Activated naive CD4-positive, alpha-beta T cell treated with anti-CD3 and anti-CD28 coated beads, Interleukin-2, amount 50 U/mL, for 72 hours (primary cell): ENCODE measurements around the gene C7orf57. TPM values are rescaled to one million over a fixed set of nuclear protein-coding genes. Genes with fewer than 3 reads are reported as not detected.
A peak's percentile ranks its signal among the peaks of the same experiment; 100 is the strongest.
"Not testable (repeated sequence)": the region's sequence is repeated elsewhere in the genome, so short reads cannot be mapped to it uniquely, and the experiment has no call there.

Experiments used
- ATAC-seq, 2 donors: fragments of 150-1000 bp; cut with Tn5 transposase; 2 replicates each; pipeline ENCODE4 v1.10.0; 2021; ENCODE audit warnings: mild to moderate bottlenecking in 2 of 2, moderate library complexity in 2 of 2
- DNase-seq, 2 donors: peaks; one replicate each; pipeline ENCODE4 v3.0.0; 2021 to 2022; ENCODE audit warnings: low spot score in 2 of 2
- H3K27ac Mint-ChIP-seq, 2 donors: one replicate each; pipeline ENCODE4 v1.8.0; 2022; ENCODE audit warnings: mild to moderate bottlenecking in 2 of 2, mixed read lengths in 2 of 2
- H3K36me3 Mint-ChIP-seq, 2 donors: one replicate each; pipeline ENCODE4 v1.8.0; 2022; ENCODE audit warnings: mixed read lengths in 2 of 2
- H3K9me3 Mint-ChIP-seq, 2 donors: one replicate each; pipeline ENCODE4 v1.8.0; 2022; ENCODE audit warnings: mixed read lengths in 2 of 2
- total RNA-seq, 2 donors: library from RNA; stranded (reverse); gene quantifications; one replicate each; pipeline ENCODE4 v1.2.3, GENCODE V29; 2022

Gene C7orf57
- total RNA-seq, result under 1 TPM in 1 of 2 donors, not detected in 1; 0.25 TPM

DNA sequence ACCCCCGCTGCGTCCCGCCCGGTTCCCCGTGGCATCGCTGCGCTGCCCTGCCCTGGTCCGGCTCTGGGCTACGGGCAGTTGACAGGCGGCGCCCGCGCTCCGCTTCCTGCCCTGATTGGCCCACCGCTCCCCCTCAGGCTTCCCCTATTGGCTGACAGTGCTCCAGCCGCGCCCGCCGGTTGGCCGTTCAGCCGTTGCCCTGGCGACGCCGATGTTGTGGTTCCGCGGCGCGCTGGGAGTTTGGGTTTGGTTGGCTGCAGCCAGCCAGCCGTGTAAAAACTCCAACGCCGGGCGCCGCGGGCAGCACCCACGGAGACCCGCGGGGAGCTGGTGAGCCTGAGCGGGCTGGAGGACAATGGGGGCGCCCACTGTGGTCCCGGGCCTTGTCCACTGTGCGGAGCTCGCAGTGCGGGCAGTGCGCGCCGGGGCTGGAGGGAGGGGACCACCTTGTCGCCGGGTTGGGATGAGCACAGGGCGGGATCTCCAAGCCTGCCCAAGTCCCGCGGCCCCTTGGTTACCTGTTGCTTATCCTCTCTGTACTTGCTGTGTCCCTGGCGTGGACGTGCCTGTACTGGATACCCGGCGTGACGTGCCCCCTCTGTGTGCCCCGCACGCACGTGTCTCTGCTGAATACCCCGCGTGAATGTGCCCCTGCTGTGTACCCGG is at the start of gene C7orf57:
Gene C7orf57, plus strand, starts transcription at position 243 of the 666 bp plus-strand sequence. CDS start 766 bp downstream, outside the sequence.
- peak; percentile 99 to 100 for ATAC-seq
- Mint-ChIP-seq H3K27ac (peak within 1 kb of the TSS; percentile 8 to 57), H3K36me3 (peaks cover 0 to 5% of the 10 kb centered on the region in 2 donors), H3K9me3 (no peaks in the 10 kb centered on the region)
- peak; percentile 81 to 88 for DNase-seq

DNA sequence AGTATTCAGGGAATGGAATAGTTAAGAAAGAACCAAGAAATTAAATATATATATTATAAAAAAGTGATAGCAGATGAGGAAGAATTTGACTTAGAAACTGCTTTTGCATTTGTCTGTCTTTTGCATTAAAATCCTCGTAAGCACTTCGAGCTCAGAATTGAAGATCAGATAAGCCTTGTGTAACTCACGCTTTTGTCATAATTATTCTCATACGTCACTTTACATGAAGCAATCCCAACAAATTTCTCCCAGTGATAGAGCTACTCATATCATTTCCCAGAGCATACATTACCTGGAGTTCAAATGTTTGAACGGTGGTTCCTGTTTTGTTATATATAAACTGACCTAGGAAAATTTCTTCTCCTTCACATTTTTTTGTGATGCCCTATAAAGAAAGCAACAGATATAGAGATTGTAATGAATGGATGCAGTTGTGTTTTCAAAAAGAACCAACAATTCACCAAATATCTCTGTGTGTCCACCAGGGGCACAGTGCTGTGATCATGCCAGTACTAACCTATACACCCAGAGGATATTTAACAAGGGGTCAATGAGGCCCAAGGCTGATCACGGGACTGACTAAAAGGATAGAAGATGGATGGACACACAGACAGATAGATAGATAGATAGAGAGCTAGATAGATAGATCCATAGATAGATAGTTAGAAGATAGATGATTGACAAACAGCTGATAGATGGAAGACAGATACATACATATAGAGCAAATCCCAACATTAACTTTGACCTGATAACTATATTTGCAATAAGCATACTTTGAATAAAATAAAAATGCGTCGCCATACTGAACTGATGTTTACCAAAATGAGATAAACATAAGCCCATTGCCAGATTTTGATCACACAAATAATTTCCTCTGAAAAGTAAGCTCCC is 46.6 kb upstream of the C7orf57 start:
- DNase-seq, result no peak
- Mint-ChIP-seq H3K9me3 (peaks cover 0 to 4% of the 10 kb centered on the region in 2 donors), H3K27ac (no peak overlapping the region), H3K36me3 (no peaks in the 10 kb centered on the region)
- ATAC-seq, result no peak

DNA sequence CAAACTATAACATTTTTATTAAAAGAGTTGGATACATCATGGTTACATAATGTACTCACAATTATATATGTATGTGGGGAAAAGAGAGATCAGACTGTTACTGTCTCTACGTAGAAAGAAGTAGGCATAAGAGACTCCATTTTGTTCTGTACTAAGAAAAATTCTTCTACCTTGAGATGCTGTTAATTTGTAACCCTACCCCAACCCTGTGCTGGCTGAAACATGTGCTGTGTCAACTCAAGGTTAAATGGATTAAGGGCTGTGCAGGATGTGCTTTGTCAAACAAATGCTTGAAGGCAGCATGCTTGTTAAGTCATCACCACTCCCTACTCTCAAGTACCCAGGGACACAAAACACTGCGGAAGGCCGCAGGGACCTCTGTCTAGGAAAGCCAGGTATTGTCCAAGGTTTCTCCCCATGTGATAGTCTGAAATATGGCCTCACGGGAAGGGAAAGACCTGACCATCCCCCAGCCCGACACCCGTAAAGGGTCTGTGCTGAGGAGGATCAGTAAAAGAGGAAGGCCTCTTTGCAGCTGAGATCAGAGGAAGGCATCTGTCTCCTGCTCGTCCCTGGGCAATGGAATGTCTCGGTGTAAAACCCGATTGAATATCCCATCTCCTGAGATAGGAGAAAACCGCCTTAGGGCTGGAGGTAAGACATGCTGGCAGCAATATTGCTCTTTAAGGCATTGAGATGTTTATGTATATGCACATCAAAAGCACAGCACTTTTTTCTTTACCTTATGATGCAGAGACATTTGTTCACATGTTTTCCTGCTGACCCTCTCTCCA is 45.5 kb upstream of the C7orf57 start:
- not testable (repeated sequence) for H3K36me3 Mint-ChIP-seq, DNase-seq, H3K9me3 Mint-ChIP-seq, ATAC-seq
- H3K27ac Mint-ChIP-seq, result peak overlapping the region in 1 of 2 donors; percentile 11

DNA sequence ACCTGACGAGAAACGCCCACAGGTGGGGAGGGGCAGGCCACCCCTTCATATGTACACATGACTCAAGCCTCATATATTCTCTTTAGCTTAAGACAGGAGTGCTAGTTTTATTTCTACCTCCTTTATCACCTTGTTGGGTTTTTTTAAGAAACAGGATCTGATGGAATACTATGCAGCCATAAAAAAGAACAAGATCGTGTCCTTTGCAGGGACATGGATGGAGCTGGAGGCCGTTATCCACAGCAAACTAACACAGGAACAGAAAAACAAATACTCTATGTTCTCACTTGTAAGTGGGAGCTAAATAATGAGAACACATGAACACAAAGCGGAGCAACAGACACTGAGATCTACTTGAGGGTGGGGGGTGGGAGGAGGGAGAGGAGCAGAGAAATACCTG is 44.8 kb upstream of the C7orf57 start:
- Mint-ChIP-seq H3K27ac (peak overlapping the region in 1 of 2 donors; percentile 11), H3K36me3 (no peaks in the 10 kb centered on the region), H3K9me3 (peaks cover 9 to 15% of the 10 kb centered on the region in 2 donors)
- ATAC-seq (no peak), DNase-seq (no peak)

DNA sequence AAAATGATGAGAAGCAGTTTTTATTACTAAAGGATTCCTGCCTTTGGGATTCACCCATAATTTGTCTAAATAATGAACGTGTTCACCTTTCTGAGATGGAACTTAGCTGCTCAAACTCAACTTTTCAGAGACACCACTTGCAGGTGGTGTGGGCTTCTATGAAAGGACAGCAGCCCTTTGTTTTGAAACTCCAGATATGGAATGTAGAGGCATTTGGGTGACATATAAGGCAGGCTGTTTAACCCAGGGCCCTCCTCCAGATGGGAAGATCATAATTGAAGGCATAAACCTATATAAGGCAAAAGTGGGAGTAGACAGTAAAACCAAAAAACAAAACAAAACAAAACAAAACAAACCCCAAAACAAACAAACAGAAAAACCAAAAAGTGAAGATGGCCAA is 44.1 kb upstream of the C7orf57 start:
- no peaks in the 10 kb centered on the region for H3K36me3 Mint-ChIP-seq
- peak overlapping the region in 1 of 2 donors; percentile 90 for H3K27ac Mint-ChIP-seq
- DNase-seq (no peak), ATAC-seq (no peak)
- H3K9me3 Mint-ChIP-seq, result peaks cover 9 to 15% of the 10 kb centered on the region in 2 donors

DNA sequence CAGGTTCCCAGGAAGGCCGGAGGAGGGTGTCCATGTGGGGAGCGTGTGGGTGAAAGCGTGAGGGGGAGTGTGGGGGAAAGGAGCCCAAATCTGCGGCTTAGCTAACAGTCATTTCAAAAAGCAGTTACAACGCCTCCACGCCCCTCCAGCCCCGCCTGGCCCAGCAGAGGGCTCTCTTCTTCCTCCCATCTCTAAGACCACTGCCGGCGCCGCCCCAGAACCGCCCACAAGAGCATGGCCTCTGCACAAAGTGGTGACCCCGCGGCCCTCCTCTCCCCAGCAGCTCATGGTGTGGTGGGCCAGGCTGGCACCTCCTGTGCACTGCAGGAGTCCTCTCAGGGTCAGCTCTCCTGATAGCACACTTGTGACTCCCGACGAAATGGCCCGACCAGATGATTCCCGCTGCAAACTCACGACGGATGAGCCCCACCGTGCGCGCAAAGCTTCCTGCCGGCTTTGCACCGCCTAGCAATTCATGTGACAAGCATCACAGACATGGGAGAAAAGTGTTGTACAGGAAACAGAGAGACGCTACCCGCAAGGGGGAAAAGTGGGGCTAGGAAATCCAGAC is 43.5 kb upstream of the C7orf57 start:
- peak overlapping the region; percentile 88 to 90 for H3K27ac Mint-ChIP-seq

DNA sequence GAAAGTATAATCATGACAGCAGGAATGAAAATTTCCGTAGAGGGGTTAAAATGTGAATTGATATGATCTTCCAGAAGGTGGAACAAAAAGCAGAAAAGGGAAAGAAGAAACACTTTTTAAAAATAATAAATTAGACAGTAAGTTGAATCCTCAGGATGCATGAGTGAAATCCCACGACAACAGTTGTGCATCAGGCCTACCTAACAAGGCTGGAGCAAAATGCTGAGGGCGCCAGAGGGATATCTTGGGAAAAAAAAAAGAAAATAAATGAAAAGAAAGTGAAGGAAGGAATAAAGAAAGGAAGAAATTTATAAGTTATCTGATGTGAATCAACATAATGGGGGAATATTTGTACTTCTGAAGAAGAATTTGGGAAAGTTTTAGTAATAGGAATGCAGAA is 42.9 kb upstream of the C7orf57 start:
- ATAC-seq (no peak), DNase-seq (no peak)
- Mint-ChIP-seq H3K36me3 (no peaks in the 10 kb centered on the region), H3K27ac (peak overlapping the region; percentile 88 to 90), H3K9me3 (peaks cover 9 to 15% of the 10 kb centered on the region in 2 donors)

More for the DNA sequence above, 43.5 kb upstream of the C7orf57 start:
- H3K36me3 Mint-ChIP-seq, result no peaks in the 10 kb centered on the region
- peak; percentile 97 to 99 for ATAC-seq
- peak; percentile 76 to 85 for DNase-seq
- H3K9me3 Mint-ChIP-seq, result peaks cover 9 to 15% of the 10 kb centered on the region in 2 donors

DNA sequence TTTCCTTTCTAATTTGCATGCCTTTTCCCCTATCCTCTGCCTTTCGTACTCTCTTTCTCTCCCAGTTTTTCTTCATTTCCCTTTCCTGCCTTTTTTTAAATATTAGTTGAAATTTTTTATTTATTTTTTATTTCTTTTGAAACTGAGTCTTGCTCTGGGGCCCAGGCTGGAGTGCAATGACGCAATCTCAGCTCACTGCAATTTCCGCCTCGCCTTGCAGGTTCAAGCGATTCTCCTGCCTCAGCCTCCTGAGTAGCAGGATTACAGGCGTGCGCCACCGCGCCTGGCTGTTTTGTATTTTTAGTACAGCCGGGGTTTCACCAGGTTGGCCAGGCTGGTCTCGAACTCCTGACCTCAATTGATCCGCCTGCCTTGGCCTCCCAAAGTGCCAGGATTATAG is 35.9 kb upstream of the C7orf57 start:
- ATAC-seq (no peak), DNase-seq (no peak)
- no peak overlapping the region for H3K27ac Mint-ChIP-seq
- no peaks in the 10 kb centered on the region for H3K36me3 Mint-ChIP-seq
- H3K9me3 Mint-ChIP-seq, result peaks cover 9 to 10% of the 10 kb centered on the region in 2 donors

DNA sequence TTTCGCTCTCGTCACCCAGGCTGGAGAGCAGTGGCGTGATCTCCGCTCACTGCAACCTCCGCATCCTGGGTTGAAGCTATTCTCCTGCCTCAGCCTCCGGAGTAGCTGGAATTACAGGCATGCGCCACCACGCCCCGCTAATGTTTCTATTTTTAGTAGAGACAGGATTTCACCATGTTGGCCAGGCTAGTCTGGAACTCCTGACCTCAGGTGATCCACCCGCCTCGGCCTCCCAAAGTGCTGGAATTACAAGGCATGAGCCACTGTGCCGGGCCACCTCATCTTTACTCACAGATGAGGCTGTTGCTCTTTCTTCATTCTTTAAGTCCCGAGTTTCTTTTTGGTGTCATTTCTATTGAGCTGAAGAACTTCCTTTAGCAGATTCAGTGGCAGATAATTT is 35.2 kb upstream of the C7orf57 start:
- not testable (repeated sequence) for ATAC-seq, H3K36me3 Mint-ChIP-seq, H3K27ac Mint-ChIP-seq, DNase-seq, H3K9me3 Mint-ChIP-seq

DNA sequence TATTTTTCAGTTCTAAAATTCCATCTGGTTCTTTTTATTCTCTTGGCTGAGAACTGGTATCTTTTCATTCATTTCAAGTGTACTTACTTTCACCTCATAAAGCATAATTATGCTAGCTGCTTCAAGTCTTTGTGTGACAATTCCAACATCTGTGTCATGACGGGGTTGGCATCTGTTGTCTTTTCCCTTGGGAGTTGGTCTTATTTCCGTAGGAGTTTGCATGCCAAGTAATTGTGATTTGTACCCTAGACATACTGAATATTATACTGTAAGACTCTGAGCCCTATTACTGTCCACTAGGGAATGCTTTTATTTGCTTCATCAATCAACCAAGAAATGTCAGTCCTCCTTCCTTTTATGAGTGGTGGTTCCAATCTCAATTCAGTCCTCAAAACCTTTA is 31.3 kb upstream of the C7orf57 start:
- no peak overlapping the region for H3K27ac Mint-ChIP-seq
- no peaks in the 10 kb centered on the region for H3K9me3 Mint-ChIP-seq
- H3K36me3 Mint-ChIP-seq, result no peaks in the 10 kb centered on the region
- DNase-seq (no peak), ATAC-seq (no peak)

DNA sequence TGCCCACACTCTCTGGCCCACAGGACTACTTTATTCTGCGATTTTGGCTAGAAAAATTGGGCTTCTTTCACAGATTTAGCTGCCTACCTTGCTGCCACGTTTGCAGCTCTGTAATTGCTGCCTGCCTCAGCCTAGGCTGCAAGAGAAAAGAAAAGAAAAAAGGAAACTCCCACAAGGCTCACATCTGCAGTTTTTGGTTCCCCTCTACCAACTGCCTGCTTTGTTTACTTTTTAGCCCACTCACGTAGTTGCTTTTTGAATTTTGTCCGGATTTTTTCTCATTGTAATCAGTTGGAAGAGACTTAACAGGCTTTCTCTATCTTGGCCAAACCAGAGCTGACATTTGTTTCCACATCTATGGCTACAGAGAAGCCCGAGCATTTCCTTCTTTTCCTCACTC is 30.7 kb upstream of the C7orf57 start:
- Mint-ChIP-seq H3K9me3 (no peaks in the 10 kb centered on the region), H3K36me3 (no peaks in the 10 kb centered on the region), H3K27ac (no peak overlapping the region)
- ATAC-seq, result no peak
- no peak for DNase-seq

DNA sequence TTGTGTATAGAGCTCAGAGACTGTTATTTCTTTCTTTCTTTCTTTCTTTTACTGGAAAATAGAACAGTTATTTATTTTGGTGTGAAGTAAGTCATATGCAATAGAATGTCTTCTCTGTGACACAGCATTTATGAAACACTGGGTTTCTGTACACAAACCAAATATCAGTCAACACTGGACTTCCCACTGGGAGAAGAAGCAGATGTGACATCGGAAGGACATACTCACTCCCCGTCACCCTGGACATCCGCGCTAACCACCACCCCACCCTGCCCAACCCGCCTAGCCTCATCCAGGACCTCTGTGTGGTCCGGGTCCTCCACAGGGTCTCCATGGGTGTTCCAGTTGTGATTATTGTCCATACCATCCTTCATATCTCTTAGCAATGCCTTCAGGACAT is 28.5 kb upstream of the C7orf57 start:
- Mint-ChIP-seq H3K27ac (no peak overlapping the region), H3K9me3 (no peaks in the 10 kb centered on the region), H3K36me3 (no peaks in the 10 kb centered on the region)
- DNase-seq (no peak), ATAC-seq (no peak)

DNA sequence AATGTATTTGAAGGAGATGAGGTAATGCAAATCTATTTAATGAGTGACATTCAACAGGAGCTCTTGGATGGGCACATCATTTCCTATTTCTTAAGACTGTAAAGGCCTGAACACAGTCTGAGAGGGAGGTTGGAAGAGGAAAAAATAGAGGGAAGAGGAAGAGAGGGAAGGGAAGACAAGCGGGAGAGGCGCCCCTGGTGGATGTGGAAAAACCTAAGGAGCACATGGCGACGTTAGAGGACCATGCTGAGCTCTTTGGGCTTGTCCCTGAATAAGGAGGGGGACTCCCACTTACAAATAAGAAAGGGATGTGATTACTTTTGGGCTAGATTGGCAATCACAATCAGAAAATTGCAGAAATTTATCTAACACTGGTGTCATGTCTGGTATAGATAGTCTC is 26.1 kb upstream of the C7orf57 start:
- H3K36me3 Mint-ChIP-seq, result no peaks in the 10 kb centered on the region
- ATAC-seq, result no peak
- DNase-seq, result no peak
- no peaks in the 10 kb centered on the region for H3K9me3 Mint-ChIP-seq
- H3K27ac Mint-ChIP-seq, result no peak overlapping the region

DNA sequence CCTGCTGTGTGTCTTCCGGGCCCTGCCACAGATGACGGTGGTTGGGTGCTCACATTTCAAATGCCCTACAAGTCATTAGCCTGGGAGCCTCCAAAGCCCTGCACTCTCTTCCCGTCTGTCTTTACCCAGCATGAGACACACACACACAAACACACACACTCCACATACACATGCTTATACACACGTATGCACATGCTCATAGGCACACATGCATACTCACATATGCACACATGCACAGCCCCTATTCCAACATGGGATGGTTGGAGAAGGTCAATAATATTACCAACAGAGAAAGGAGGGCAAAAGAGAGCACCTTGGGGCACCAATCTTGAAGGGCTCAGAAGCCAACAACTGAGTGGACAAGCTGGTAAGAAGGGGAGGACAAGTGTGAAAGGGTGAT is 25.4 kb upstream of the C7orf57 start:
- Mint-ChIP-seq H3K9me3 (no peaks in the 10 kb centered on the region), H3K36me3 (no peaks in the 10 kb centered on the region), H3K27ac (no peak overlapping the region)
- no peak for ATAC-seq
- DNase-seq, result no peak

DNA sequence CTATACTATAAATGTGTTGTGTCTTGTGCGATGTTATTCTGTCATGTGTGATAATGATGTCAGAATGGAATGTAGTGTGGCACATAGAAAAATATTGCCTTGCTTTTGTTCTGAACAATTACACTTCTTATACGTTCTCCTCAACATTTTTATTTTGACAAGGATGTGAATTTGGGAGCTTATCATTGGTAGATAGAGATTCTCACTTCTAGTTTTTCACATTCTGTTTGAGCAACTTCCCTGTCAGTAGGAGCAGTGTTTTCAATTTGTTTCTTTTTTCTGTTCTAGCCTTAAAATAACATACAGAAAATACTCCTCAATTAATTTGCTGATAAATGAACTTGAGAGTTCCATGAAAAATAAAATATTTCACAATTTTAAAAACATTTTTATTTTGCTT is 24.0 kb upstream of the C7orf57 start:
- H3K9me3 Mint-ChIP-seq, result no peaks in the 10 kb centered on the region
- no peak for ATAC-seq

DNA sequence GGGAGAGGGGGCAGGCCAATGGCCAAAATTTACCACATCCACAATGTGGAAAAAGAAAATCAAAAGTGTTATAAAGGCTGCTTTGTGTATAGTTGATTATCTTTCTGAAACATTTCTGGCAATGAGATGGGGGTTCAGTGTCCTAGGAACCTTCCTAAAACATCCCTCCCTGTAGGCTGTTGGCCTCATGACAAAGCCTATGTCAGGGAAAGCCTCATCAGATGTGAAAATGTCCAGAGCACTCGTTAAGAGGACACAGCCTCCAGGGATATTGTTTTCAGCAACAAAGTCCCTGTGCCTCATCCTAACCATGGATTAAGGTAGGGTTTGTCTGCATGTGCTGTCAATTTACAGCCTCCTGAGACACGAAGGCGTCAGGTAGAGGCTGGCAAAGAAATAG is 23.4 kb upstream of the C7orf57 start:
- H3K9me3 Mint-ChIP-seq, result no peaks in the 10 kb centered on the region

More for the DNA sequence above, 24.0 kb upstream of the C7orf57 start:
- no peak overlapping the region for H3K27ac Mint-ChIP-seq
- no peak for DNase-seq
- no peaks in the 10 kb centered on the region for H3K36me3 Mint-ChIP-seq

More for the DNA sequence above, 23.4 kb upstream of the C7orf57 start:
- Mint-ChIP-seq H3K36me3 (no peaks in the 10 kb centered on the region), H3K27ac (no peak overlapping the region)
- ATAC-seq (no peak), DNase-seq (no peak)
